Psoas muscle (tissue), 8 donors: Measurements from ENCODE around the gene RABIF. TPM values are rescaled to one million over a fixed set of nuclear protein-coding genes. Genes with fewer than 3 reads are reported as not detected.
A peak's percentile ranks its signal among the peaks of the same experiment; 100 is the strongest.

Source experiments
- ATAC-seq, 4 donors: fragments of 200-7000 bp; cut with Tn5 transposase; one replicate each; pipeline ENCODE4 v1.9.1; 2020; ENCODE audit warnings: moderate library complexity in 3 of 4, mild to moderate bottlenecking in 2 of 4
- DNase-seq, 2 donors: peaks; one replicate each; pipeline ENCODE4 v3.0.0-alpha.2; 2020
- H3K27ac ChIP-seq: fragments of 200-600 bp; one replicate; pipeline ENCODE4 v1.8.0; 2022
- H3K27me3 ChIP-seq, 3 donors: fragments of 200-600 bp in 1 of 3; one replicate each; pipeline versions ENCODE4 v1.6.1 to v1.8.0; 2013 to 2022; ENCODE audit warnings: low read length in 2 of 3, mild to moderate bottlenecking in 2 of 3, moderate library complexity in 1 of 3; ENCODE audit not compliant: insufficient read depth in 3 of 3
- H3K36me3 ChIP-seq, 2 donors: fragments of 200-600 bp in 1 of 2; one replicate each; pipeline versions ENCODE4 v1.6.1 to v1.8.0; 2013 to 2022; ENCODE audit warnings: low read depth in 1 of 2, mild to moderate bottlenecking in 1 of 2, moderate library complexity in 1 of 2; ENCODE audit not compliant: insufficient read depth in 1 of 2
- H3K4me1 ChIP-seq: fragments of 200-600 bp; one replicate; pipeline ENCODE4 v1.8.0; 2022
- H3K4me3 ChIP-seq: fragments of 200-600 bp; one replicate; pipeline ENCODE4 v1.8.0; 2022; ENCODE audit warnings: mild to moderate bottlenecking
- H3K9me3 ChIP-seq: fragments of 200-600 bp; one replicate; pipeline ENCODE4 v1.8.0; 2022
- CTCF ChIP-seq: fragments of 200-600 bp; IDR thresholded peaks from one replicate; pipeline ENCODE4 v1.8.0; 2022; ENCODE audit warnings: antibody characterized with exemption
- WGBS, 3 donors: extraction: QIAGEN DNeasy Blood & Tissue Kit; methylation state at CpG; one replicate each; pipeline versions ENCODE4 v1.1.6 to v1.1.7; 2013; 5-methylcytosine and 5-hydroxymethylcytosine counted together
- intact Hi-C, 2 donors: fragments of 100-400 bp; cut with DNase I; formaldehyde crosslinking; loops; one replicate each; pipeline versions ENCODE4 v1.11.0 to v1.14.2; 2022
- polyA plus RNA-seq, 3 donors: library from polyadenylated mRNA; stranded (reverse); fragments of 200-250 nt; gene quantifications; one replicate each; pipeline ENCODE4 v1.2.3, GENCODE V29; 2013
- total RNA-seq, 4 donors: library from RNA; stranded (reverse); fragmentation: NEBNext Ultra II Directional in 2 of 4; extraction: Animal tissue kit (Norgen Biotek cat#: 25700) in 2 of 4; gene quantifications; one replicate each; pipeline versions ENCODE4 v1.2.1 to v1.2.4, GENCODE V29; 2021 to 2023
- donor health status: healthy with polysubstance abuse.
- donor health status: DM: no; HTN: no; CAD: no; lungs with moderate emphysema.
- donor health status: Bipolar disorder and iron deficiency.
- donor health status: healthy.
- donor health status: DM: yes; HTN: yes; CAD: no.
- donor health status: DM: no; HTN: no; CAD: no.
- donor health status: DM: no; HTN: no; CAD: no.
- donor health status: DM: yes; HTN: yes; CAD: no.

RABIF gene
- total and polyA plus RNA-seq, 7 donors = 3.6 to 12.1 (median 7.0) TPM

GRCh38 chr1:202888221-202888530 lies 773 bp downstream of the RABIF start:
- Histone ChIP-seq H3K36me3 (peaks cover 9 to 31% of the 10 kb centered on the region in 2 donors), H3K27me3 (no peaks in the 10 kb centered on the region), H3K4me3 (peak overlapping the region; percentile 96), H3K9me3 (no peaks in the 10 kb centered on the region), H3K4me1 (peaks cover 14% of the 10 kb centered on the region), H3K27ac (peak overlapping the region; percentile 98)
- no peak for TF ChIP-seq CTCF
- ATAC-seq (no peak), DNase-seq (no peak)
- intact Hi-C loops = loop anchor here in 1 of 2 donors (5.0 kb wide), 1 partner anchor 81 kb away; the partner anchor contains the start of gene KDM5B
- 1 to 3% (median 2%) methylated on average over 10 of the region's 10 CpGs for WGBS, 3 donors

- 91 to 93% (median 93%) methylated on average over 10 of the region's 10 CpGs for WGBS, 3 donors
Observed at GRCh38 chr1:202880961-202881460, 7.9 kb downstream of the RABIF start.

GRCh38 chr1:202880062-202880461 lies 8.9 kb downstream of the RABIF start:
- H3K36me3 ChIP-seq = peaks cover 0 to 34% of the 10 kb centered on the region in 2 donors
- no peak overlapping the region for H3K27ac ChIP-seq
- H3K9me3 ChIP-seq = no peaks in the 10 kb centered on the region
- DNase-seq = no peak
- no peak for TF ChIP-seq CTCF
- H3K4me3 ChIP-seq = no peak overlapping the region
- no peak for ATAC-seq
- no peaks in the 10 kb centered on the region for H3K27me3 ChIP-seq
- intact Hi-C loops = no loop called here
- no peaks in the 10 kb centered on the region for H3K4me1 ChIP-seq

More at GRCh38 chr1:202880961-202881460, 7.9 kb downstream of the RABIF start:
- ATAC-seq = no peak
- intact Hi-C loops = no loop called here
- Histone ChIP-seq H3K36me3 (peaks cover 0 to 37% of the 10 kb centered on the region in 2 donors), H3K27ac (no peak overlapping the region), H3K27me3 (no peaks in the 10 kb centered on the region), H3K4me3 (no peak overlapping the region), H3K4me1 (no peaks in the 10 kb centered on the region), H3K9me3 (no peaks in the 10 kb centered on the region)
- no peak for TF ChIP-seq CTCF
- DNase-seq = no peak

GRCh38 chr1:202879128-202879527 lies 9.8 kb downstream of the RABIF start:
- no peak for TF ChIP-seq CTCF
- WGBS, 3 donors = 90 to 100% (median 98%) methylated on average over 1 of the region's 1 CpG
- Histone ChIP-seq H3K4me1 (no peaks in the 10 kb centered on the region), H3K9me3 (no peaks in the 10 kb centered on the region), H3K4me3 (no peak overlapping the region), H3K27ac (no peak overlapping the region), H3K27me3 (no peaks in the 10 kb centered on the region), H3K36me3 (peaks cover 0 to 34% of the 10 kb centered on the region in 2 donors)
- intact Hi-C loops = no loop called here
- ATAC-seq (no peak), DNase-seq (no peak)

DNA sequence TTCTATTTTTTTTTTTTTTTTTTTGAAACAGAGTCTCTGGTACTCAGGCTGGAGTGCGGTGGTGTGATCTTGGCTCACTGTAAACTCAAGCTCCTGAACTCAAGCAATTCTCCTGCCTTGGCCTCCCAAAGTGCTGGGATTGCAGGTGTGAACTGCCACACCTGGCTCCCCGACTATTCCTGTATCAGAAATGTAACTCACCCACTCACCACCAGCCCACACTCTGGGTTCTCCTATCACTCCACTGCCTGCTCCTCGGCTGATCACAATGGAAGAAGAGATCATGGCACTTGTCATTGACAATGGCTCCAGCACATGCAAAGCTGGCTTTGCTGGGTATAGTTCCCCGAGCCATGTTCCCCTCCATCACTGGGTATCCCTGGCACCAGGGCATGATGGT lies 15.9 kb downstream of the RABIF start:
- ATAC-seq (no peak), DNase-seq (no peak)
- no peak overlapping the region for H3K27ac ChIP-seq
- H3K4me1 ChIP-seq = no peaks in the 10 kb centered on the region
- no peak for TF ChIP-seq CTCF
- no peaks in the 10 kb centered on the region for H3K36me3 ChIP-seq
- peaks cover 0 to 5% (median 0%) of the 10 kb centered on the region in 3 donors for H3K27me3 ChIP-seq
- intact Hi-C loops = no loop called here
- H3K4me3 ChIP-seq = no peak overlapping the region
- no peaks in the 10 kb centered on the region for H3K9me3 ChIP-seq
- WGBS, 3 donors = 86 to 91% (median 90%) methylated on average over 4 of the region's 4 CpGs
